LNCAP (cell line): Measurements from ENCODE around the gene SACM1L.

Source experiments
- TF ChIP-seq, protein P1 (sequence below): fragments of 450-650 bp; IDR thresholded peaks from 2 replicates; pipeline ENCODE4 v1.5.1; 2017; ENCODE audit warnings: mild to moderate bottlenecking

SACM1L gene

DNA sequence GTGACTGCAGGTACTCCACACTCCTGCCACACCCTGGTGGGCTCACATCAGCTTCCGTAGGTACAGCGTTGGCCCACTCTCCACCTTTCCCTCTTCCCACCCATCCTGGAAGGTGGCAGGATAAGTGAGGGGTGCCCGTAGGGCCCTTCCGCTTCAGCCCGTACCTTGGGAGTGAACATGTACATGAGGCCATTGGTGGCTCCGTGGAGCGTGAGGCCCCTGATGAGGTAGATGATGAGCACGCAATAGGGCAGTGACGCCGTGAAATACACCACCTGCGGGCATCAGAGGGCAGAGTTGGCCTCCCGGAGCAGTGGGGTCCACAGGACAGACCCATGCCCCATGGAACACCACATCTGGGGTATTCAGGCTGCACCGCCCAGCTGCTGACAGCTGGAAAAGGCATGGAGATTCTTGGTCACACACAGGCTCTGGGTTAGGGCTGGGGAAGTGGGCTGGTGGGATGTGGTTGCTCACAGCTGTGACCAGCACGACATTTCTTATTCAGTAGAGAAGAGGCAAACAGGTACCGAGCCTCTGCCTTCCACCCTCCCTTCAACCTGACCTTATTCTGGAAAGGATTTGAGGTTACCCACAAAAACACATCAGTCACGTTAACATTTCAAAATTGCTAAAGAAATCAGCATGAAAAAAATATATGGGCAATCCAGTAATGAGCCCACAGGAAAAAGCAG lies 83.3 kb downstream of the SACM1L start:
- TF ChIP-seq, protein P1, sequence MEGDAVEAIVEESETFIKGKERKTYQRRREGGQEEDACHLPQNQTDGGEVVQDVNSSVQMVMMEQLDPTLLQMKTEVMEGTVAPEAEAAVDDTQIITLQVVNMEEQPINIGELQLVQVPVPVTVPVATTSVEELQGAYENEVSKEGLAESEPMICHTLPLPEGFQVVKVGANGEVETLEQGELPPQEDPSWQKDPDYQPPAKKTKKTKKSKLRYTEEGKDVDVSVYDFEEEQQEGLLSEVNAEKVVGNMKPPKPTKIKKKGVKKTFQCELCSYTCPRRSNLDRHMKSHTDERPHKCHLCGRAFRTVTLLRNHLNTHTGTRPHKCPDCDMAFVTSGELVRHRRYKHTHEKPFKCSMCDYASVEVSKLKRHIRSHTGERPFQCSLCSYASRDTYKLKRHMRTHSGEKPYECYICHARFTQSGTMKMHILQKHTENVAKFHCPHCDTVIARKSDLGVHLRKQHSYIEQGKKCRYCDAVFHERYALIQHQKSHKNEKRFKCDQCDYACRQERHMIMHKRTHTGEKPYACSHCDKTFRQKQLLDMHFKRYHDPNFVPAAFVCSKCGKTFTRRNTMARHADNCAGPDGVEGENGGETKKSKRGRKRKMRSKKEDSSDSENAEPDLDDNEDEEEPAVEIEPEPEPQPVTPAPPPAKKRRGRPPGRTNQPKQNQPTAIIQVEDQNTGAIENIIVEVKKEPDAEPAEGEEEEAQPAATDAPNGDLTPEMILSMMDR, result no peak

DNA sequence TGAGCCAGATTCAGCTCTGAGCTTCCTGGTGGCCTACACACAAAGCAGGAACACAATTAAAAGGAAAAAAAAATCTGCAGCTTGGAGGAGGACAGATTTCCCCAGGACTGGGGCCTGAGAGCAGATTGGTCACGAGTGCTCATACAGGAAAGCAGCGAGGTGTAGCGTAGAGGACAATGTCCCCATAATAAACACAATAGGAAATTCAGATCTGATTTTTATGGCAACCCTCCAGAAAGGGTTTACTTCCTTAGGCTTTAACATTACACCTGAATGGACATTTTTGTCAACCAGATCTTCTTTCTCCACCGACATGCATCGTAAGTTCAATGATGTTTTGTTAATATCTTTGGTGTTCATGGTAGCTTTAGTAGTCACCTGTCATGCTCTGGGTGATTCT lies 83.9 kb downstream of the SACM1L start:
- TF ChIP-seq, protein P1, result no peak

DNA sequence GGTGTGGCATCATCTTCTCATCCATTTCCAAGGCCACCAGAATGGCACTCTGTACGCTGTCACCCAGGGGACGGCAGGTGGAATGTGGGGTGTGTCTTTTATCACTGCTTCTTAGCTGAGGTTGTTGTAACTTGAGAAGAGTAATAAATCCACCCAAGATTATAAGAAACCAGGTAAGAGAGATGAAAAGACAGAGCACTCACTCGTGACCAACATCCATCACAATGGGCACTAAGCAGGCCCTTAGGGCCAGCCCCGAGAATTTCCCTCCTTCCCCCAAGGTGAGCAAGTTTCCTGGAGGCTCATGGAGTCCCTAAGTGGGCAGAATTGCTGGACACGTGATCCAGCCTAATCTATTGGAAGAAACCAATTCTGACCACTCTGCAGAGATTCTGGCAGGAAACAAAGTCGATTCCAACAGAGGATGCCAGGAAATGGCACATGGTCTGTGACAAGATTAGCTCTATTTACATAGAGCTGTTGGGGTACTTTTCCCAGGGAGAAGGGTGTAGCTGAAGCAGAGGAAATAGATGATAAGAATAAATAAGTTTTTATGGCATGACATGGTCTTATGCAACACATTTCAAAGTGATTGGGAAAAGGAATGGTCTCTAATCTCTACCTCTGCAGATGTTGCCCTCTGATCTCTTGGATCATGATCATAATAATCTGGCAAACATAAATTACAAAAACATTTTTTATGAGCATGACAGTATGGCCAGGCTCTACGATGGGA lies 84.7 kb downstream of the SACM1L start:
- TF ChIP-seq, protein P1, result no peak

GRCh38 chr3:45774581-45775521 lies 85.7 kb downstream of the SACM1L start:
- TF ChIP-seq, protein P1, result no peak

DNA sequence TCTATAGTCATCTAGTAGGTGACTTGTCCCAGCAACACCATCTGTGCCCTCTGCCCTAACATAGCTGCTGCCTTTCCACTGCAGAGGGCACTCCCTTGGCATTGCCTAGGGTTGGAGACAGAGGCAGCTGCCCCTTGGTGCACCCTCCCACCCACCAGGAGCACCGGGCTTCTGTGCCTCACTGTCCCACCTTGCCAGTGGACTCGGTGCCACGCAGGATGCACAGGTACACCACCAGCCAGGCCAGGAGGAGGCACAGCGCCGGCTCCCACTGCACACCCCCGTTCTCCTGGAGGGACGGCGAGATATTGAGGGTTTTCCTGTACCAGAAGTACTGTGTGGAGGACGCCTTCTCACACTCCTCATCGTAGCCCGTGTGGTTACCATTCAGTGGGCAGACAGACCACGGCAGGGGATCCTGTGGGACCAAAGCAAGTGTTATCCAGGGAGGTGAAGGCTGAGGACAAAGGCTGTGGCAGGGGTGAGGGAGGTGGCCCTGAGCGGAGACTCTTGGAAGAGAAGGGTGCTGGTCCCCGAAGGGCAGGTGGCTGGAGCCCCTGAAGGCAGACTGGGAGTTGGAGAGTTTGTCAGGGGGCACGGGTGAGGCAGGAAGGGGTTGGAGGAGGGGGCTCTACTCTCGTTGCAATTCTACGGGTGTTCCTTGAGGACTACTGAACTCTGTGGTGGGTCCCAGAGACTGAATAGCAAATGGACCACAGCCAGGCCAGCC lies 86.5 kb downstream of the SACM1L start:
- TF ChIP-seq, protein P1, result no peak

GRCh38 chr3:45776301-45776595 lies 87.1 kb downstream of the SACM1L start:
- TF ChIP-seq, protein P1, result no peak

GRCh38 chr3:45776611-45777010 lies 87.4 kb downstream of the SACM1L start:
- TF ChIP-seq, protein P1, result no peak
